AG20443 (cell line): ENCODE measurements around the gene COL4A6.
"Not testable (repeated sequence)": the region's sequence is repeated elsewhere in the genome, so short reads cannot be mapped to it uniquely, and the experiment has no call there.

Source experiments
- DNase-seq: peaks from one replicate; pipeline ENCODE4 v3.0.0; 2012; ENCODE audit warnings: low spot score, mixed read lengths

Gene COL4A6

DNA sequence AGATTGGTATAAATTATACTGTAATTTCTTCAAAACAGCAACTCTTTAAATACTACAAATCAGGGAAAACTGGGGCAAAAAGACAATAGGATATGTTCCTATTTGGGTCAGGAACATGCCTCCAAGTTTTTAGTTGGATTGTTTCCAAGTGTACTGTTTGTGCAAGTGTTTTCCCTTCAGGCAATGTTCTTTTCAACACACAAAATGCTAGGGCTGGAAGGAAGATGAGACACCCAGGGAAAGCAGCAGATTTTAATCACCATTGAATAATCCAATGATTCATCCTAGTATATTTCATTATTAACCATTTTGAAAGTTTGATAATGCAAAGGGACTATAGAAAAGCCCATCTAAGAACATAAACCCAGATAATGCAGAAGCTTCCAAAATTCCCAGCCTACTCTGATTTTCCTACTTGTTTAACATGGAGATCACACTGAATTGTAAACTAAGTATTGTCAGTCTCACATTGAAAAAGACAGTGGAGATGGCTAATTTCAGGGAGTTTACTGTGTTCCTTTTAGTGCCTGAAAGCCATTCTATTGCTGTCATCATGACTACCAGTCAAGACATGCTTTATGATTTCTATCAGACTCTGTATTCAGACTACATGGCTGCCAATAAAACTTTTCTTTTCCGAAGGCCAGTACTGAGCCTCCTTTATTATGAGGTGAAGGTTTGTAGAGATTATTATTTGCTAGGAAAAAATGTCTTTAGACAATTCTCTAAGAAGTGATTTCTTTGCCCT, 38.6 kb downstream of the COL4A6 start:
- peak; percentile 7 for DNase-seq

DNA sequence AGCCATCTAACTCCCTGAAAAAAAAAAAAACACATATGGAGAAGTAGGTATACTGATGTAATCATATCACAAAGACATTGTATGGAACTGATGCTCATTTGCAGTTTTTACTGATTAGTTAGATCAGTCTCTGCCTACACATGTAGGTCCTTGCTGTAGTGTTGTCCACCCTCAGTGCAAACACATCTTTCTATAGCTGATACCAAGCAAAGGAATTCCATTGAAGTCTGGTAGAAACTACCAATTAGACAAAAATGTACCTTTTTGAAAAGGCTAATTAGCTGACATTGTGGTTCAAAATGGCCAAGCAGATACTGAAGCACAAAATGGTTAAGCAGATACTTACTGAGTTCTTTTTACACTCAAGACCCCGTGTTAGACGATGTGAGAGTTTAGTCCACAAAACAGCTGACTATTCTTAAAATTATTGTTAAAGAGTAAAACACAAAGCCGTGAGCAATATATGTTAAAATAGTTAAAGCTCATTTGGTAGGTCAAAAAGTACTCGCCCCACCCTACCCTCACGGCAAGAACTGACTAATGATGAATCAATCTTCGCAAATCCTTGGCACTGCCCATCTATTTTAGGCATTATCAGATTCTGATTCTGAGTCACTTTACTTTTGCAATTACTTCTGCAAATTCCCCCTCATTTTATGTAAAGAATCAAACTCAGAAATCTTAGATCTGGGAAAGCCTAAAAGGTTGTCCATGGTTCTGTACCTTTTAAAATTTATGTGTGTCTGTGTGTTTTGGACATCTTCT, 40.4 kb downstream of the COL4A6 start:
- peak; percentile 7 for DNase-seq

DNA sequence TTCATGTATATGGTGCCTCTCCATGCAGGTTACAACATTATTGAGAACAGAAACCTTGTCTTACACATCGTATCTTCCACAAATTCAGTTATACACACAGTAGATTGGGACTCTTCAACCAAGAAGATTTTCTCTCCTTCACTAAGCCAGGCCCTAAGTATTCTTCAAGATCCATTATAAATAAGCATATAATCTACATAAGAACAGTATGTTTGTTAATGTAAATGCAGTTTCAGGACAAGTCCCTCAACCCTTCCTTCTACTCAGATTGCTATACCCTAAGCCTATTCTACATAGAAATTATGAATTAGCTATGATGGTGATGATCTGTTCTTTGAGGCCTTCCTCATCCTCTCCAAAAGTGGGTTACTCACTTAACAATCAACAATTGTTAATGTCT, 41.2 kb downstream of the COL4A6 start:
- no peak for DNase-seq

DNA sequence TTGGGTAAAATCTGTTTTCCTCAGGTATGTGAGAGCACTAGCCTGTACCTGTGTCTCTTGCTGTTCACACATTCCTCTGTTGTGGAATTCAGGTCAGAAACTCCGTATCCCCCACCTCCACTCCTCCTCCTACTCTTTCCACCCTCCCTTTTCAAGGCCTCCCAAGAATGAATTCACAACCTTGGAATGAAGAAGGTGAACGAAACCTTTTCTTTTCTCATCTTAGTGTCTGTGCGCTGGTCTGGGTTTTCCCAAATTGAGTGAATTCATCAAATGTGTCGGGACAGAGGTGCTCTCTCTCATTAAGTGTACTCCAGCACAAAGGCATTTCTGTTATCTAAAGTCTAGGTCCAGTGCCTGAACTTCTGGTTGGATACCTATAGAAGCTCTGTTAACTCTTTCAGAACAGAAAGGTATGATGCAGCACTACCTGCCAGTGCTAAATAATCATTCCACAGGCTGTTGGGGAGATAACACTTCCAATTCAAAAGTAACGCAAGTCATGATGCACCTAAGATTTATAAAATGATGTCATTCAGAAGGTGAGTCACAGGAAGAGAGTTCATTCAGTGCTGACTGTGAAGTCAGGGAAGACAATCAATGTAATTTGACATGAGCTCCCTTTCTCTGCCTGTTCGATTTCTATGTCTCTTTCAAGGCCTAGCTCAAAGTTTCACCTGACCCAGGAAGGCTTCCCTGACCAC, 41.9 kb downstream of the COL4A6 start:
- no peak for DNase-seq

DNA sequence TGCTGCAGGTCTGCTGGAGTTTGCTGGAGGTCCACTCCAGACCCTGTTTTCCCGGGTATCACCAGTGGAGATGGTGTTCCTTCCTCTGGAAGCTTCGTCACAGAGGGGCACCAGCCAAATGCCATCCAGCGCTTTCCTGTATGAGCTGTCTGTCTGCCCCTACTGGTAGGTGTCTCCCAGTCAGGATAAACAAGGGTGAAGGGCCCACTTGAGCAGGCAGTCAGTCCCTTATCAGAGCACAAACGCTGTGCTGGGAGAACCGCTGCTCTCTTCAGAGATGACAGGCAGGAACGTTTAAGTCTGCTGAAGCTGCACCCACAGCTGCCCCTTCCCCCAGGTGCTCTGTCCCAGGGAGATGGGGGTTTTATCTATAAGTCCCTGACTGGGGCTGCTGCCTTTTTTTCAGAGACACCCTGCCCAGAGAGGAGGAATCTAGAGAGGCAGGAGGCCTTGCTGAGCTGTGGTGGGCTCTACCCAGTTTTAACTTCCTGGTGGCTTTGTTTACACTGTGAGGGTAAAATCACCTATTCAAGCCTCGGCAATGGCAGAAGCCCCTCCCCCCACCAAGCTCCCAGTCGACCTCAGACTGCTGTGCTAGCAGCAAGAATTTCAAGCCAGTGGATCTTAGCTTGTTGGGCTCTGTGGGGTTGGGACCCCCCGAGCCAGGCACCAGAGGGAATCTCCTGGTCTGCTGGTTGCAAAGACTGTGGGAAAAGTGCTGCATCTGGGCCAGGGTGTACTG, 47.1 kb downstream of the COL4A6 start:
- DNase-seq: not testable (repeated sequence)

DNA sequence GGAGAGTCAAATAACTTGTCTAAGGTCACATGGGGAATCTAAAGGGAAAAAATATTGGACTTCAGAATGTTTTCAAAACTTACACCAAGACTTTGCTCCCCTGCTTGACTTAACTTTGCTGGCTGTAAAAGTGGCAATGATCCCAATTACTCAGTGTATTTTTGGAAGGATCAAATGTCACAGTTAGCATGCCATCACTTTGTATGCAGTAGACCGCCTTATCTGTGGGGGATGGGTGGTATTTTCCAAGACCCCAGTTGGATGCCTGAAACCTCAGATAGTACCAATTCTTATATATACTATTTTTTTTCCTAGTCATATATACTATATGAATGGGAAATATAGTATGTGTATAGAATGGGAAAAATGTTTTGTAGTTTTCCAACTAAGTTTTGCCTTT, 53.4 kb downstream of the COL4A6 start:
- no peak for DNase-seq

DNA sequence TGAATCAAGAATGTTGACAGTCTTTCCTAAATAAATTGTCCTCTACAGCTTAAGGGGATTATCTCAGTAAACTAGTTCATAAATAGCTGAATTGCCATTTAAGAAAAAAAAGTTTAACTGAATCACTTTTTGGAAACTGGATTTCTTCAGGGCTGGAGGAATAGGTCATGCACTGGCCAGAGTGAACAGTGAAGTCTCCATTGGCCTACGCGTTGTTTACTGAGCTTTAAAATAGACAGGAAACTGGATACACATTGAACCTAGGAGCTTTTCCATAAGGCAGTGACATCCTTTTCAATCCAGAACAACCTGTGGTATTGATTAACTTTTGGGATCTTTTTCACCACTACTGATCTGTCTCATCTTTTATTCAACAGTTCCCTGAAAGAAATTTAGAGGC, 58.0 kb downstream of the COL4A6 start:
- DNase-seq: no peak

DNA sequence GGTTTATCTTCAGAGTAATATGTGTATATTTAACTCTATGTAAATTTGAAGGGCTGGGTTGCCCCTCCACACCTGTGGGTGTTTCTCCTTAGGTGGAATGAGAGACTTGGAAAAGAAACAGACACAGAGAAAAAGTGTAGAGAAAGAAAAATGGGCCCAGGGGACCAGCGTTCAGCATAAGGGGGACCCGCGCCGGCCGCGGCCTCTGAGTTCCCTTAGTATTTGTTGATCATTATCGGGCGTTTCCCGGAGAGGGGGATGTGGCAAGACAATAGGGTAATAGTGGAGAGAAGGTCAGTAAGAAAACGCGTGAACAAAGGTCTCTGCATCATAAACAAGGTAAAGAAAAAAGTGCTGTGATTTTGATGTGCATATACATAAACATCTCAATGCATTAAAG, 61.4 kb downstream of the COL4A6 start:
- not testable (repeated sequence) for DNase-seq

DNA sequence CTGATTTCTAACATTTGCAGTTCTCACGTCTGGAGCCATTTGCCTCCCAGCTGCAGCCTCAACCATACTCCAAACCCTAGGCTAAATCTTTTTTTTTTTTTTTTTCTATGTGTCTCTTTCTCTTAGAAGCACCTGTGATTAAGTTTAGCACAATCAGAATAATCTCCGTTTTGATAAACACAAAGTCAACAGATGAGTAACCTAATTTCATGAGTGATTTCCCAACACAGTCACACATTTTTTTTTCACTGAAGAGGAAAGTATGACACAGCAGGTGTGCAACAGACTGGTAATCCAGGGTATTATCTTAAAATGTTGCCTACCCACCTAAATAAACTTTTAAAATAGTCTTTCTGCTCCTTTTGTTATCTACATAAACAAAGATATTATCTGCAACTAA, 62.6 kb downstream of the COL4A6 start:
- DNase-seq: not testable (repeated sequence)

DNA sequence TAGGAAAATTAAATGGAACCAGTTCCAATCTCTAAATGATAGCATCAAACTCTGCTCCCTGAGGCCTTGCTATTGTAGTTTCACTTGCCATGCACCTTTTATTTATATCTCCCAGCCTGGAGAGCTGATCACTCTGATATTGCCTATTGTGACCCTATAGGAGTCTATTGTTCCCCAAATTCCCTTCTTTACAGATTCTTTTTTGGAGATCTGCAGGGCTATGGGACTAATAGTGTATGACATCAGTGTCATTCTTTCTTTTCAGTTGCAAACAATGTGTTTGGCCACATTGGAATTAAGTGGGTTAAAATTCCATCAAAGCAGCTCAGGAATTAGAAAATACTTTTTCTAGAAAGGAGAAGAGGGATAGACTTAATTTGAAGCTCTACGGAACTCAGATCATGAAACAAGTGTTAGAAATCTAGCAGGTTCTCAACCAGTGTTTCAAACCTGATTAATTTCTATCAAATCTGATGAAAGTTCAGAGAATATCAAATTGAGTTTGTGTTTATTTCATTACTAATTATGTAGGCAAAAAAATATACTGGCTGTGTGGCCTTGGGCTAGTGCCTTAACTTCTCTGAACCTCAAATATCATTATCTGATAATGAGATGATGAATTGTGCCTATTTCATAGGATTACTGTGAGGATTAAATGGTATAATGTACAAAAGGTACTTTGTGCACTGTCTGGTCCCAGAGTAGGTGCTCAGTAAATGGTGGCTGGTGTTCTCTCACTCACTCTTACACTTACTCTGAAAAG, 71.4 kb downstream of the COL4A6 start:
- DNase-seq: no peak

DNA sequence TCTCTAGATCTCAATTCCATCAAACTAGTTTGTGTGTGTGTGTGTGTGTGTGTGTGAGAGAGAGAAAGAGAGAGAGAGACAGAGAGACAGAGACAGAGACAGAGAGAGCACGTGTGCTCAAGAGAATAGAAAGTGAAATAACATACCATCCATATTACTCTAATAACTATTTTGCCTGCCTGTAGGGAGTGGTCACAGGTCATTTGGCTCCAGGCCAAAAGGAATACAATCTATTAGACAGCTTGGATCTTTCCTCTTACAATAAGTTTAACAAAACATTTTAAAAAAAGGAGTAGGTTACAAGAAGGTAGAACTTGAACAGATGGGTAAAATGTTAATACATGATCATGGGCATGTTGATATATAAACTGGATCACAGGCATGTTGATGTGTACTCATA, 76.2 kb downstream of the COL4A6 start:
- no peak for DNase-seq

DNA sequence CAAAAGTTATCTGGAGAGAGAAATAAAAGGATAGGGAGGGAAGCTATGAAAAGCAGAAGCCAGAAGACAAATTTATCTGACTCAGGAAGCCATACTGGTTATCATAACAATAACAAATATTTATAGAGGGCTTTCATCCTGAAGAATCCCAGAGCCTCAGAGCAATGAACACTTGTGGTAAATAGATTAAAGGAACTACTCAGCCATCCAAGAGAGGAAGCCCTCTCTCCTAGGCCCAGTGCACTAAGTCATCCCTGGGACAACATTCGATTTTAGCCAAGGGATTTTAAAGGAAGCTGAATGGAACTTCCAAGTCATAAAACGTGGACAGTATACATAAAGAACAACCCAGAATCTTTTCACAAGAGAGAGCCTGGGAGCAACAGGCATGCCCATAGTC, 76.9 kb downstream of the COL4A6 start:
- no peak for DNase-seq

DNA sequence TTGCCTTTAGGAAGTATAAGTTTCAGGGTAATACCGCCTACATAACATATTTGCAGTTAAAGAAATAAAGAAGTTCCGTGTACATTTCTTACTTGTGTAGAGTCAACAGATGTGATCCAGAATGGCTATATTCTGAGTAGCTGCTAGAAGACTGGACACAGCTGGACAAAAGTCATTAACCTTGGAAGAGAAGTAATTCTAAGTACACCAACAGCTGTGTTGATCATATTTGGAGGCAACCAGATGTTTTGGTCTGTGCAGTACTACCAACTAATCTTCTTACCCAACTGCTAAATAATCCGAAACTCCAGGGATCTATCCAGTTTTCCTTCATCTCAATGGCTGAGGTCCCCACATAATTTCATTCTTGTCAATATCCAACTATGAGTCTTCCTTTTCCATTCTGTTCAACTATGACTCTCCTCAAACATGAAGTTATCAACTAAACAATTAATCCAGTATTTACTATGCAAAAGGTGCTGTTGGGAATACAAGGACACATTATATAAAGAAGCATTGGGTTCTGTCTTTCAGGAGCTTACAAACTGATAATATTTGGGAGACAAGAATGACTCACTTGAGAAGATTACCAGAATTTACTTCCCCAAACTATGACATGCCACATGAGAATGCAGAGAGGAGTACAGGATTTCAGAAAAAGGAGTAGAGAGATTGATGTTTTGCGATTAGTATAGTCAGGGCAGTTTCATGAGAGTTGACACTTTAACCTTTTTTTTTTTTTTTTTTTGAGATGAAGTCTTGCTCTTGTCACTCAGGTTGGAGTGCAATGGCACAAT, 78.2 kb downstream of the COL4A6 start:
- no peak for DNase-seq

DNA sequence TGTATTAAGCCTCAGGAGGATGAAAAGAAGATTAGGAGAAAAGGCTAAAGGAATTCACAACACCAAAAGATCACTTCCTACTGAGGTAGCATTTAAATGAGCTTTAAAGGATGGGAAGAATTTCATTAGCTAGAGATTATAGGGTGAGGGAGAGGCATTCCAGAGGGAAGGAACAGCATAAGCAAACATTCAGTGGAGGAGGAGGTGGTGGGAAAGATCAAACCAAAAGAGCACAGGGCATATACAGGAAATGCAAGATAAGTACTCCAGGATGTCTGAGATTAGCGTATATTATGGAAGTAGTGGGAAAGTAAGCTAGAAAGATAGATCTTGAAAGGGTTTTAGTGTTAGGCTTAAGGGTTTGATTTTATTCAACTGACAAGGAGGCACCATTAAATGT, 84.8 kb downstream of the COL4A6 start:
- DNase-seq: no peak

DNA sequence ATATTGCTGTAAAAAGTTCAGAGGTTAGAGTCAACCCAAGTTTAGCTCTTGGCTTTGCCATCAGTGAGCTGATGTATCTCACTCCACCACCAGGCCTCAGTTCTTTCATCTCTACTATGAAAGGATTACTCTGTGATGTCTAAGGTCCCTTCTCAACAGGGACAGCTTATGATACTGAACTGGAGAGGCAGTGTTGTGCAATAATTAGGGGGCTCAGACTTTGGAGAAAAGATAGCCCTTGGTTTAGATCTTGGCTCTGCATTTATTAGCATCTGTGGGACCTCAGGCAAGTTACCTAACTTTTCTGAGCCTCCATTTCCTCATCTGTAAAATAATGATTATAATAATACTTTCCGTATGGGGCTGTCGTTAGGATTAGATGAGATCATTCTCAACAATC, 89.0 kb downstream of the COL4A6 start:
- no peak for DNase-seq

DNA sequence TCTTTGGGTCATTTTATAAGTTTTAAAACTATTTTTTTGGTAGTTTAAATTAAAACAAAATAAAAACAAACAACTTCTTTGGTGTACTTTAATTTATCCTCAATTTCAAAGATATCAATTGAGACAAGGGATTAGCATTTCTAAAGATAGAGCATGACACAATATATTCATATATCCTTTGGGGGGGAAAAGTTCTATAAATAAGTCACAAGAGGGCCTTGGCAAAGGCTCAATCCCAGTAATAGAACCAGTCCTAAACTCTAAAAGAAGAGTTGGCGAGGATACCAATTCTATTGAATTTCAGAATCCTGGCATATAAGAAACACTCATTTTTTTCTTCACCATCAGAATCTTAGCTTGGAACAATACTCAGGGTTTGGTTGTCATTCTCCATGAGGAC, 89.7 kb downstream of the COL4A6 start:
- no peak for DNase-seq

DNA sequence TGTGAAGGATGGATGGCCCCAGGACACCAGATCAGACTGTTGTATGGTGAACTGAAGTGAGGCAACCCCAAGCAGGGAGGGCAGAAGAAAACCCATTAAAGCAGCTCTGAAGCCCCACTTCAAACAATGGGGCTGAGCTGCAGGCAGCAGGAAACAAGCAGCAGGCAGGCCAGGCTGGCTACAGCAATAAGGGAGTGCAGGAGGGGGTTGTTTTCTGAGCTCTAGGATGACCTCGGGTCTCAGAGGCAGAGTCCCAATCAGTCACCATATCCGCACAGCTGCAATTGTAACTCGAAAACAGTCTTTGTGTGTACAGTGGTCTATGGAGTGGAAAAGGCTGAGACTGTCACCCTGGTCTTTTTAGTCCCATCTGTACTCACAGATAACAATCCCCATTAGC, 90.4 kb downstream of the COL4A6 start:
- DNase-seq: no peak

DNA sequence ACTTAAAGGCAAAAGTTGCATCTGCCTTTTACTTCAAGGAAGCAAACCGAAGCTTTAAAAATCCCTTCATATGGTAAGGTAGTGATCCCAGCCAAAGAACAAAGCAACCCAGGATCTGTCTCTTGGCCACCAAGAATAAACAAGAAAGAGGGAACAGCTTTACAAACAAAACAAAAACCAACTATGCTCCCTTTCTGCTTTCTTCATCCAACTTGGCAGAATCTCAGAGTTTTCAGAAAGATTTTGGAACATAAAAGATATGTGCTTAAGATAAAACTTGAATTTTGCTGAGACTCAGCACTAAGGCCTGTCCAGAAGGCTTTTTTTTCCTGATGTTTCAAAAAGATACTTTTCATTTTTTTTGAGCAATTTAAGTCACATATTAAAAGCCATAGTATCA, 94.0 kb downstream of the COL4A6 start:
- DNase-seq: no peak

DNA sequence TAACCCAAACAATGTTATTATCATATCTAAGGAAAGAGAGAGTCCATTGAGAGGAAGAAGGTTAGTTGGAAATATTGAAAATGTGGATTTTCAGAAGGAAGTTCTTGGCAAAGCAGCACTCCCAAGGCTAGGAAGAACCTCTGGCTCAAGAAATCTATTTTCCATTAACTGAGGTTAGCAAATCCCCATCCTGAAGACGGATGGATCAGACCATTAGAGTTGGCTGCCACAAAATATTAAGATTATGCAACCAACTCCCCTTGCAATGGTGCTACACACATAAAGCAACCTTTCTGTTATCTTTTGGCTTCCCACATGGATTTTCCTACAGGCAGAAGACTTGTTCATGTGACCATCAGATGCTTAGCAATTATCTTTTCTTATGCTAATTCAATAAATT, 96.3 kb downstream of the COL4A6 start:
- no peak for DNase-seq

DNA sequence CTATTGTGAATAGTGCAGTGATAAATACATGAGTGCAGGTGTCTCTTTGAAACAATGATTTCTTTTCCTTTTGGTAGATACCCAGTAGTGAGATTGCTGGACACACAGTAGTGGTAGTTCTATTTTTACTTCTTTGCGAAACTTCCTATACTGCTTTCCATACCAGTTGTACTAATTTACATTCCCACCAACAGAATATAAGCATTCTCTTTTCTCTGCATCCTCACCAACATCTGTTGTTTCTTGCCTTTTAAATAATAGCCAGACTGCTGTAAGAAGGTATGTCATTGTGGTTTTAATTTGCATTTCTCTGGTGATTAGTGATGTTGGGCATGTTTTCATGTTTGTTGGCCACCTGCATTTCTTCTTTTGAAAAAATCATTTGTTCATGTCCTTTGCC, 105.9 kb downstream of the COL4A6 start:
- DNase-seq: no peak
